Fibroblast of lung (primary cell): Measurements from ENCODE around the gene TMEM184A.

ENCODE experiments used
- CTCF ChIP-seq, 2 donors: IDR thresholded peaks in 1 of 2; conservative IDR thresholded peaks in 1 of 2; 1 replicate in 1 of 2; 2 replicates in 1 of 2; pipeline ENCODE4 v1.5.1; 2011 to 2012; ENCODE audit warnings: low read length in 2 of 2, control low read depth in 1 of 2, inconsistent platforms in 1 of 2, low read depth in 1 of 2, mild to moderate bottlenecking in 1 of 2
- EZH2 ChIP-seq: IDR thresholded peaks from 2 replicates; pipeline ENCODE4 v1.5.1; 2012; ENCODE audit warnings: low read length, control low read depth, mild to moderate bottlenecking; ENCODE audit errors: missing control alignments

GRCh38 chr7:1564603-1565022 is 8.6 kb upstream of the TMEM184A start:
- TF ChIP-seq EZH2 (no peak), CTCF (conservative IDR thresholded peaks at IDR 0.05 in 1 of 2, IDR thresholded peaks at IDR 0.05 in 1 of 2; ENCODE audit: low read depth in 1 of 2, low read length in 2 of 2) (no peak)
